Stimulated activated CD8-positive, alpha-beta memory T cell treated with anti-CD3 and anti-CD28 coated beads, Interleukin-15, amount 100 ng/mL, for 1 hour (primary cell): ENCODE results near the gene DSE.

Experiments used
- DNase-seq: peaks from one replicate; pipeline ENCODE4 v3.0.0-alpha.2; 2020; ENCODE audit warnings: low read depth

The DSE gene

GRCh38 chr6:116413357-116413756 lies 42.6 kb downstream of the DSE start:
- DNase-seq: no peak

GRCh38 chr6:116417661-116418060 lies 46.9 kb downstream of the DSE start:
- no peak for DNase-seq

- no peak for DNase-seq
Measured at GRCh38 chr6:116419069-116419786, 48.5 kb downstream of the DSE start.

GRCh38 chr6:116420341-116420740 lies 49.6 kb downstream of the DSE start:
- no peak for DNase-seq

- no peak for DNase-seq
Measured at GRCh38 chr6:116422238-116422637, 51.5 kb downstream of the DSE start.

GRCh38 chr6:116424001-116424400 lies 53.3 kb downstream of the DSE start:
- no peak for DNase-seq

- DNase-seq: no peak
Measured at GRCh38 chr6:116426551-116426950, 55.8 kb downstream of the DSE start.

- DNase-seq: no peak
Measured at GRCh38 chr6:116429111-116429510, 58.4 kb downstream of the DSE start.

- no peak for DNase-seq
Measured at GRCh38 chr6:116430860-116431259, 60.1 kb downstream of the DSE start.

- no peak for DNase-seq
Measured at GRCh38 chr6:116431964-116432595, 61.3 kb downstream of the DSE start.

GRCh38 chr6:116433206-116433712 lies 62.5 kb downstream of the DSE start:
- DNase-seq: no peak

- no peak for DNase-seq
Measured at GRCh38 chr6:116434056-116434725, 63.4 kb downstream of the DSE start.

GRCh38 chr6:116436586-116436985 lies 65.8 kb downstream of the DSE start:
- no peak for DNase-seq

GRCh38 chr6:116437656-116438055 lies 66.9 kb downstream of the DSE start:
- no peak for DNase-seq

GRCh38 chr6:116438590-116439448 lies 68.1 kb downstream of the DSE start:
- no peak for DNase-seq

GRCh38 chr6:116439522-116440051 lies 68.8 kb downstream of the DSE start:
- no peak for DNase-seq

- no peak for DNase-seq
Measured at GRCh38 chr6:116443105-116443504, 72.4 kb downstream of the DSE start.

GRCh38 chr6:116444092-116444491 lies 73.3 kb downstream of the DSE start:
- DNase-seq: no peak

GRCh38 chr6:116444575-116444974 lies 73.8 kb downstream of the DSE start:
- no peak for DNase-seq

- DNase-seq: no peak
Measured at GRCh38 chr6:116445102-116445501, 74.4 kb downstream of the DSE start.

GRCh38 chr6:116446399-116446798 lies 75.7 kb downstream of the DSE start:
- DNase-seq: no peak

- DNase-seq: no peak
Measured at GRCh38 chr6:116447052-116447451, 76.3 kb downstream of the DSE start.
